ENCODE data around the gene NCK2. TPM values are rescaled to one million over a fixed set of nuclear protein-coding genes. Genes with fewer than 3 reads are reported as not detected.
A peak's percentile ranks its signal among the peaks of the same experiment; 100 is the strongest.

The NCK2 gene
- total and polyA plus RNA-seq, 2 of the 13 experiments (the other 11 are each of a cell fraction or from before 2014, with no cell fraction given): 14.8 to 23.5 TPM

DNA sequence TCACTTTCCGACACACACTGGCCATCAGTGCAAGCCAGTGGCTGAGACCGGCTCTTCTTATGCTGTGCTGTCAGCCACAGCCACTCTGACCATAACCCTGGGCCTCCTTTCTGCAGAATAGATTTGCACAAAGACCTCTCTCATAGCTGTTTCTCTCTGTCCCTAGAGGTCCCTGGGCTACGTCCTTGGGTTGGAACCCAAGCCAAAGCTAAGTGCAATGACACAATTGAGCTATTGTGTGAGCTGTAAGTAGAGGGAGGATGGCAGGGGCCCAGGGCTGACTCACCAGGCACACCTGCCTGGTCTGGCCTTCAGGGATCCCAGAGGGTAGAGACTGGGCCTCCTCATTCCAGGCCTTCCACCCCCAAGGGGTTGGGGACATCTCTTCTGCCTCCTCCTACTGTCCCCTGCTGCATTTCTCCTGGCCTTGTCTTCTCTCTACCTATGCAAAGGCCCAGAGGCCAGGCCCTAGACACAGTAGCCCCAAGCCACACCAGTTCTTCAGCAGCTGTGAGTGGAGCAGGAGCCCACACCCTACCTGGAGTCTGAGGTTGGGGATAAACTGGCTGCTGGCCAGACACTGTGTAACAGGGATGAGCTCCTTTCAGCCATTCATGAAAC, 174.6 kb downstream of the NCK2 start (continued):
- TF ChIP-seq, protein P1, sequence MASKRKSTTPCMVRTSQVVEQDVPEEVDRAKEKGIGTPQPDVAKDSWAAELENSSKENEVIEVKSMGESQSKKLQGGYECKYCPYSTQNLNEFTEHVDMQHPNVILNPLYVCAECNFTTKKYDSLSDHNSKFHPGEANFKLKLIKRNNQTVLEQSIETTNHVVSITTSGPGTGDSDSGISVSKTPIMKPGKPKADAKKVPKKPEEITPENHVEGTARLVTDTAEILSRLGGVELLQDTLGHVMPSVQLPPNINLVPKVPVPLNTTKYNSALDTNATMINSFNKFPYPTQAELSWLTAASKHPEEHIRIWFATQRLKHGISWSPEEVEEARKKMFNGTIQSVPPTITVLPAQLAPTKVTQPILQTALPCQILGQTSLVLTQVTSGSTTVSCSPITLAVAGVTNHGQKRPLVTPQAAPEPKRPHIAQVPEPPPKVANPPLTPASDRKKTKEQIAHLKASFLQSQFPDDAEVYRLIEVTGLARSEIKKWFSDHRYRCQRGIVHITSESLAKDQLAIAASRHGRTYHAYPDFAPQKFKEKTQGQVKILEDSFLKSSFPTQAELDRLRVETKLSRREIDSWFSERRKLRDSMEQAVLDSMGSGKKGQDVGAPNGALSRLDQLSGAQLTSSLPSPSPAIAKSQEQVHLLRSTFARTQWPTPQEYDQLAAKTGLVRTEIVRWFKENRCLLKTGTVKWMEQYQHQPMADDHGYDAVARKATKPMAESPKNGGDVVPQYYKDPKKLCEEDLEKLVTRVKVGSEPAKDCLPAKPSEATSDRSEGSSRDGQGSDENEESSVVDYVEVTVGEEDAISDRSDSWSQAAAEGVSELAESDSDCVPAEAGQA (IDR thresholded peaks at IDR 0.05; ENCODE audit: low read depth): 0 out of 2 replicates have a peak, but pooled peaks have one; percentile 18
- TF ChIP-seq, protein P1 (CRISPR knock-in tag; IDR thresholded peaks at IDR 0.05; ENCODE audit: borderline replicate concordance): no peak
- TF ChIP-seq CHD4 (IDR thresholded peaks at IDR 0.05; ENCODE audit: borderline replicate concordance, low read length) (peak; percentile 96), ZNF143 (CRISPR knock-in tag; IDR thresholded peaks at IDR 0.05) (no peak; the same call in 1 of the 2 replicates), ZNF232 (CRISPR knock-in tag; IDR thresholded peaks at IDR 0.05; ENCODE audit: borderline replicate concordance) (no peak), ZNF550 (CRISPR knock-in tag; IDR thresholded peaks at IDR 0.05; ENCODE audit: borderline replicate concordance) (peak; percentile 89; the same call in 1 of the 2 replicates), MIER3 (CRISPR knock-in tag; IDR thresholded peaks at IDR 0.05; ENCODE audit: borderline replicate concordance) (peak; percentile 91; the same call in 1 of the 2 replicates), GABPB1 (CRISPR knock-in tag; IDR thresholded peaks at IDR 0.05) (peak; percentile 47), KLF9 (CRISPR knock-in tag; IDR thresholded peaks at IDR 0.05; ENCODE audit: low read depth) (no peak), ARNT2 (CRISPR knock-in tag; IDR thresholded peaks at IDR 0.05; ENCODE audit: low read depth) (peak; percentile 86), ZNF598 (CRISPR knock-in tag; IDR thresholded peaks at IDR 0.05; ENCODE audit: borderline replicate concordance) (0 out of 2 replicates have a peak, but pooled peaks have one; percentile 56), KLF15 (CRISPR knock-in tag; IDR thresholded peaks at IDR 0.05; ENCODE audit: borderline replicate concordance) (no peak), DR1 (CRISPR knock-in tag; IDR thresholded peaks at IDR 0.05) (0 out of 2 replicates have a peak, but pooled peaks have one; percentile 53), ZNF446 (CRISPR knock-in tag; IDR thresholded peaks at IDR 0.05) (no peak), KLF6 (CRISPR knock-in tag; IDR thresholded peaks at IDR 0.05) (peak; percentile 25; the same call in 1 of the 2 replicates), PAWR (CRISPR knock-in tag; IDR thresholded peaks at IDR 0.05; ENCODE audit: borderline replicate concordance) (no peak), BRD4 (CRISPR knock-in tag; IDR thresholded peaks at IDR 0.05) (no peak)
- TF ChIP-seq, protein P2, sequence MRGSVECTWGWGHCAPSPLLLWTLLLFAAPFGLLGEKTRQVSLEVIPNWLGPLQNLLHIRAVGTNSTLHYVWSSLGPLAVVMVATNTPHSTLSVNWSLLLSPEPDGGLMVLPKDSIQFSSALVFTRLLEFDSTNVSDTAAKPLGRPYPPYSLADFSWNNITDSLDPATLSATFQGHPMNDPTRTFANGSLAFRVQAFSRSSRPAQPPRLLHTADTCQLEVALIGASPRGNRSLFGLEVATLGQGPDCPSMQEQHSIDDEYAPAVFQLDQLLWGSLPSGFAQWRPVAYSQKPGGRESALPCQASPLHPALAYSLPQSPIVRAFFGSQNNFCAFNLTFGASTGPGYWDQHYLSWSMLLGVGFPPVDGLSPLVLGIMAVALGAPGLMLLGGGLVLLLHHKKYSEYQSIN (CRISPR knock-in tag; IDR thresholded peaks at IDR 0.05; ENCODE audit: borderline replicate concordance): no peak
- TF ChIP-seq, protein P3, sequence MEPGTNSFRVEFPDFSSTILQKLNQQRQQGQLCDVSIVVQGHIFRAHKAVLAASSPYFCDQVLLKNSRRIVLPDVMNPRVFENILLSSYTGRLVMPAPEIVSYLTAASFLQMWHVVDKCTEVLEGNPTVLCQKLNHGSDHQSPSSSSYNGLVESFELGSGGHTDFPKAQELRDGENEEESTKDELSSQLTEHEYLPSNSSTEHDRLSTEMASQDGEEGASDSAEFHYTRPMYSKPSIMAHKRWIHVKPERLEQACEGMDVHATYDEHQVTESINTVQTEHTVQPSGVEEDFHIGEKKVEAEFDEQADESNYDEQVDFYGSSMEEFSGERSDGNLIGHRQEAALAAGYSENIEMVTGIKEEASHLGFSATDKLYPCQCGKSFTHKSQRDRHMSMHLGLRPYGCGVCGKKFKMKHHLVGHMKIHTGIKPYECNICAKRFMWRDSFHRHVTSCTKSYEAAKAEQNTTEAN (CRISPR knock-in tag; conservative IDR thresholded peaks at IDR 0.05): peak; percentile 99
- TF ChIP-seq, protein P4, sequence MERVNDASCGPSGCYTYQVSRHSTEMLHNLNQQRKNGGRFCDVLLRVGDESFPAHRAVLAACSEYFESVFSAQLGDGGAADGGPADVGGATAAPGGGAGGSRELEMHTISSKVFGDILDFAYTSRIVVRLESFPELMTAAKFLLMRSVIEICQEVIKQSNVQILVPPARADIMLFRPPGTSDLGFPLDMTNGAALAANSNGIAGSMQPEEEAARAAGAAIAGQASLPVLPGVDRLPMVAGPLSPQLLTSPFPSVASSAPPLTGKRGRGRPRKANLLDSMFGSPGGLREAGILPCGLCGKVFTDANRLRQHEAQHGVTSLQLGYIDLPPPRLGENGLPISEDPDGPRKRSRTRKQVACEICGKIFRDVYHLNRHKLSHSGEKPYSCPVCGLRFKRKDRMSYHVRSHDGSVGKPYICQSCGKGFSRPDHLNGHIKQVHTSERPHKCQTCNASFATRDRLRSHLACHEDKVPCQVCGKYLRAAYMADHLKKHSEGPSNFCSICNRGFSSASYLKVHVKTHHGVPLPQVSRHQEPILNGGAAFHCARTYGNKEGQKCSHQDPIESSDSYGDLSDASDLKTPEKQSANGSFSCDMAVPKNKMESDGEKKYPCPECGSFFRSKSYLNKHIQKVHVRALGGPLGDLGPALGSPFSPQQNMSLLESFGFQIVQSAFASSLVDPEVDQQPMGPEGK (CRISPR knock-in tag; IDR thresholded peaks at IDR 0.05): peak; percentile 93; the same call in 1 of the 2 replicates

All from HepG2 (cell line).